ENCODE data around the gene GNGT2. TPM values are rescaled to one million over a fixed set of nuclear protein-coding genes. Genes with fewer than 3 reads are reported as not detected.
"Not testable (repeated sequence)": the region's sequence is repeated elsewhere in the genome, so short reads cannot be mapped to it uniquely, and the experiment has no call there.

GNGT2 gene
- total RNA-seq, 2 donors from 2014 or later = 1.1 TPM; not detected in 1

GRCh38 chr17:49187301-49187700, 23.1 kb downstream of the GNGT2 start:
- Mint-ChIP-seq H3K4me1 (no peaks in the 10 kb centered on the region), H3K27me3 (ENCODE audit: insufficient read depth) (peaks cover 26% of the 10 kb centered on the region), H3K27ac (no peak overlapping the region), H3K4me3 (no peak overlapping the region), H3K9me3 (peaks cover 40% of the 10 kb centered on the region), H3K36me3 (ENCODE audit: low read depth) (peaks cover 12% of the 10 kb centered on the region)
- 92 to 100% methylated on average over 2 of the region's 3 CpGs for WGBS, 2 experiments (ENCODE audit: insufficient coverage in 1 of 2, insufficient read length in 1 of 2)
- Histone ChIP-seq H3K9ac (ENCODE audit: extremely low read depth, low read length, poor library complexity, severe bottlenecking) (no peak overlapping the region), H3K27me3 (ENCODE audit: control insufficient read depth, insufficient read depth, low read length, poor library complexity, severe bottlenecking) (peaks cover 5% of the 10 kb centered on the region), H3K27ac (ENCODE audit: low read depth, low read length) (no peak overlapping the region), H3K4me3 (ENCODE audit: low read length) (no peak overlapping the region), H3K9me3 (ENCODE audit: control insufficient read depth, low read length) (peaks cover 27% of the 10 kb centered on the region), H3K36me3 (ENCODE audit: control insufficient read depth, insufficient read depth, low read length) (no peaks in the 10 kb centered on the region), H3K4me1 (ENCODE audit: control insufficient read depth, insufficient read depth, low read length) (no peaks in the 10 kb centered on the region)
- DNase-seq = no peak
- no peak for TF ChIP-seq CTCF (conservative IDR thresholded peaks at IDR 0.05)

- DNase-seq; H3K27ac Mint-ChIP-seq; H3K4me1 ChIP-seq (ENCODE audit: control insufficient read depth, insufficient read depth, low read length); H3K4me3 ChIP-seq (ENCODE audit: low read length); H3K36me3 ChIP-seq (ENCODE audit: control insufficient read depth, insufficient read depth, low read length); H3K4me1 Mint-ChIP-seq; H3K4me3 Mint-ChIP-seq; H3K9ac ChIP-seq (ENCODE audit: extremely low read depth, low read length, poor library complexity, severe bottlenecking); H3K27ac ChIP-seq (ENCODE audit: low read depth, low read length); H3K27me3 ChIP-seq (ENCODE audit: control insufficient read depth, insufficient read depth, low read length, poor library complexity, severe bottlenecking): not testable (repeated sequence)
- H3K36me3 Mint-ChIP-seq (ENCODE audit: low read depth) = peaks cover 12% of the 10 kb centered on the region
- H3K9me3 ChIP-seq (ENCODE audit: control insufficient read depth, low read length) = peaks cover 43% of the 10 kb centered on the region
- WGBS, 2 experiments (ENCODE audit: insufficient coverage in 1 of 2, insufficient read length in 1 of 2) = 80 to 90% methylated on average over 1 of the region's 1 CpG
- peaks cover 22% of the 10 kb centered on the region for H3K27me3 Mint-ChIP-seq (ENCODE audit: insufficient read depth)
- H3K9me3 Mint-ChIP-seq = peaks cover 48% of the 10 kb centered on the region
Measured at GRCh38 chr17:49185381-49185780, 25.0 kb downstream of the GNGT2 start.

GRCh38 chr17:49184522-49184921, 25.9 kb downstream of the GNGT2 start:
- peaks cover 51% of the 10 kb centered on the region for H3K9me3 ChIP-seq (ENCODE audit: control insufficient read depth, low read length)
- H3K9ac ChIP-seq (ENCODE audit: extremely low read depth, low read length, poor library complexity, severe bottlenecking); DNase-seq: not testable (repeated sequence)

GRCh38 chr17:49183801-49184200, 26.6 kb downstream of the GNGT2 start:
- WGBS, 2 experiments (ENCODE audit: insufficient coverage in 1 of 2, insufficient read length in 1 of 2) = 76 to 87% methylated on average over 3 to 7 of the region's 7 CpGs
- Histone ChIP-seq H3K27ac (ENCODE audit: low read depth, low read length) (no peak overlapping the region), H3K36me3 (ENCODE audit: control insufficient read depth, insufficient read depth, low read length) (no peaks in the 10 kb centered on the region), H3K4me1 (ENCODE audit: control insufficient read depth, insufficient read depth, low read length) (no peaks in the 10 kb centered on the region), H3K4me3 (ENCODE audit: low read length) (no peak overlapping the region), H3K27me3 (ENCODE audit: control insufficient read depth, insufficient read depth, low read length, poor library complexity, severe bottlenecking) (no peaks in the 10 kb centered on the region), H3K9me3 (ENCODE audit: control insufficient read depth, low read length) (peaks cover 57% of the 10 kb centered on the region), H3K9ac (ENCODE audit: extremely low read depth, low read length, poor library complexity, severe bottlenecking) (no peak overlapping the region)
- Mint-ChIP-seq H3K36me3 (ENCODE audit: low read depth) (peaks cover 14% of the 10 kb centered on the region), H3K4me1 (no peaks in the 10 kb centered on the region), H3K27me3 (ENCODE audit: insufficient read depth) (peaks cover 10% of the 10 kb centered on the region), H3K27ac (no peak overlapping the region), H3K9me3 (peaks cover 57% of the 10 kb centered on the region), H3K4me3 (no peak overlapping the region)
- TF ChIP-seq CTCF (conservative IDR thresholded peaks at IDR 0.05) = no peak
- DNase-seq = no peak

More at GRCh38 chr17:49184522-49184921, 25.9 kb downstream of the GNGT2 start:
- not testable (repeated sequence) for H3K4me1 Mint-ChIP-seq; H3K4me3 ChIP-seq (ENCODE audit: low read length); H3K27ac ChIP-seq (ENCODE audit: low read depth, low read length); H3K4me3 Mint-ChIP-seq; H3K36me3 ChIP-seq (ENCODE audit: control insufficient read depth, insufficient read depth, low read length); H3K27ac Mint-ChIP-seq; H3K4me1 ChIP-seq (ENCODE audit: control insufficient read depth, insufficient read depth, low read length); H3K27me3 ChIP-seq (ENCODE audit: control insufficient read depth, insufficient read depth, low read length, poor library complexity, severe bottlenecking)
- peaks cover 14% of the 10 kb centered on the region for H3K36me3 Mint-ChIP-seq (ENCODE audit: low read depth)
- H3K27me3 Mint-ChIP-seq (ENCODE audit: insufficient read depth) = peaks cover 16% of the 10 kb centered on the region
- peaks cover 57% of the 10 kb centered on the region for H3K9me3 Mint-ChIP-seq

All from endodermal cell (in vitro differentiated cells).